ENCODE results near the gene TNIP2.
"Not testable (repeated sequence)": the region's sequence is repeated elsewhere in the genome, so short reads cannot be mapped to it uniquely, and the experiment has no call there.

The TNIP2 gene

GRCh38 chr4:2767705-2768074 lies 11.6 kb upstream of the TNIP2 start:
- no peak for DNase-seq

DNA sequence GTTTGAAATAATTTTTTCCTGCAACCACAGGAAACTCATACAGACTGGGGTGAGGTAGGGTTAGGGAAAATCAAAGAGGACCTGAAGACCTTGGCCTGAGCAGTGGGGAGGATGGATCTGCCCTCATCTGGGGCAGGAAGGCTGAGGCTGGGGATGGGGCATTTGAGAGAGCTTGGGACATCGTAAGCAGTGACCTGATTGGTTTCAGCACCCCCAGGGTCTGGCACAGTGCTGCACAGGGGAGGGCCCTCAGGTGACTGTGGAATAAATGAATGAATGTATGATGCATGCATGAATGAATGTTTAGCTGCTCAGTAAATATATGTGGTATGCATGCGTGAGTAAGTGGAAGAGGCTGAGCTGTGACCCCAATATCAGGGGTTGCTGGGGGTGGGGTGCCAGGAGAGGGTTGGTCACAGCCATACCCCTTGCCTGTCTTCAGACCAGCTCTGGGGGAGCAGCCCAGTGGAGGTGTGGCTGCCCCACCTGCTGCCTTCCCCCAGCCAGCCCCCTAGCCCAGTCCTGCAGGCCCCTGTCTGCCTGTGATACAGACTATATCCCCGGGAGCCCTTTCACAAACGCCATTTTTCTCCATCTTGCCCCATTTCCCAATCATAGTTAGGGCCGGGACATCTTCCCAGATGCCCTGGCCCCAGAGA lies 11.0 kb upstream of the TNIP2 start:
- no peak for DNase-seq

GRCh38 chr4:2765832-2766526 lies 9.8 kb upstream of the TNIP2 start:
- DNase-seq, result no peak

GRCh38 chr4:2763511-2763967 lies 7.4 kb upstream of the TNIP2 start:
- no peak for DNase-seq

- not testable (repeated sequence) for DNase-seq
Measured at GRCh38 chr4:2762486-2763370, 6.6 kb upstream of the TNIP2 start.

- no peak for DNase-seq
Measured at GRCh38 chr4:2762048-2762447, 5.9 kb upstream of the TNIP2 start.

DNA sequence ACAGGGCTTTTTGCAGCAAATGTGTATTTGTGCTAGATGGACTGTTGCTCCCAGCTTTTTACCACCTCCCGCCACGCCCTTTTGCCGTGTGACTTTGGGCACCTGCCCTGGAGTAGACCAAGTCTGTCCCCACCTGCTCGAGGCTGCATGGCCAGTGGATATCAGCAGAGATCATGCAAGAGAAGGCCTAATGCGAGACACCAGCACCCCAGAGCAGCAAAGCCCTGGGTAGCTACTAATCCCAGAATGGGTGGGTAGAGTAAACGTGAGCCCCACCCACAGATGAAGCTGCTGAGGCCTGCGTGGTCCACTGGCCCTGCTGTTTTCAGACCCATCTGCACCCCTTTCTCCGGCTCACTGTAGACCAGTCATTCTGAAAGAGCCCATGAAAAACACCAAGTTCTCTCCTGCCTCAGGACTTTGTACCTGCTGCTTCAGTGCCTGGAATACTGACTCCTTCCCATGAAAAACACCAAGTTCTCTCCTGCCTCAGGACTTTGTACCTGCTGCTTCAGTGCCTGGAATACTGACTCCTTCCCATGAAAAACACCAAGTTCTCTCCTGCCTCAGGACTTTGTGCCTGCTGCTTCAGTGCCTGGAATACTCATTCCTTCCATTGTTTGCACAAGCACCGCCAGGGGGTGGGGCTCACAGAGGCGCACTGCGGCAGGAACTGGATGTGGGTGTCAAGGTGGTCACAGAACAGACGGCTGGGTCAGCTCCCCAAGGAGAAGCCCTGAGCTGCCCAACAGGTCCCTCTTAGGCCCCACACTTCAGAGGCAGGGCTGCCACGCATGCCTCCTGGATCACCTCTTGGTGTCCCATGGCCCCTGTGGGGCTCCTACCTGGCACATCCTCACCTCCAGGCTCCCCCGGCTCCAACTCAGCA lies 5.1 kb upstream of the TNIP2 start:
- no peak for DNase-seq

- DNase-seq, result no peak
Measured at GRCh38 chr4:2757426-2757825, 1.3 kb upstream of the TNIP2 start.

GRCh38 chr4:2756691-2757350 lies 685 bp upstream of the TNIP2 start:
- DNase-seq, result no peak

GRCh38 chr4:2754848-2755819 lies 1.0 kb downstream of the TNIP2 start:
- DNase-seq, result no peak

GRCh38 chr4:2753436-2753835 lies 2.7 kb downstream of the TNIP2 start:
- DNase-seq, result no peak

- no peak for DNase-seq
Measured at GRCh38 chr4:2750719-2751605, 5.2 kb downstream of the TNIP2 start.

GRCh38 chr4:2746891-2747695 lies 9.0 kb downstream of the TNIP2 start:
- no peak for DNase-seq

DNA sequence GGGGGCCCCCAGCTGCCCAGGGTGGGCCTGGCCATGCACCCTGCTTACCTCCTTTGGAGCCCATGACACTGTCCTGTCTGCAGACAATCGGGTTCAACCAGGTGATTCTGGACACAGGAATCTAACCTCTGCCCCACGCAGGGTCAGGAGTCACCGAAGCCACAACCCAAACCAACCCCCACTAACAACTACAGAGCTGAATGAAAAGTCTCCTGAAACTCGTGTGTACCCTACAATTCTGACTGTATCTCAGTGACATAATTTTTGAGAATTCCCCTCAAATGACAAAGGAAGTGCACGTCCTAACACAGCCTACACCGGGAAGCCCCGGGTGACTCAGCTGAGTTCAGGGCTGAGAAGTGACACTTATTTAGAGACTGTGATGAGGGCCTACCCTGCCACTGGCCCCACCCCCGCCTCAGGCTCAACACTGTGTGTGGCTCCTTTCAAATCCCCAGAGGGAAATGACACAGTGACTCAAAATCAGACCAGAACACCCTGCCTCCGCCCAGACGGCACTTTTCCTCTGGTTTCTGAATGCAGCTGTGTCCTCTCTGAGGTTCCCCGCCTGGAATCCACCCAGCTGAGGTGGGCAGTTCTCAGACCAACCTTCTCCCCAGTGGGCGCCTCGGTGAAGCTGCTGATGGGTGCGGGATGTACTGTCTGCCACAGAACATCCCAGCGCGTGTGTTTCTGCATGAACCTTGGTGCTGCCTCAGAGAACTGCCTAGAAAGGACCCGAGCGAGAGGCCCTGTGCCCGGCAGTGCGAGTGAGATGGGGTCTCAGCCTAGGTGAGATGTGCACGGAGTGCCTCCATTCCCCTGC lies 9.9 kb downstream of the TNIP2 start:
- DNase-seq, result peak; percentile 85

DNA sequence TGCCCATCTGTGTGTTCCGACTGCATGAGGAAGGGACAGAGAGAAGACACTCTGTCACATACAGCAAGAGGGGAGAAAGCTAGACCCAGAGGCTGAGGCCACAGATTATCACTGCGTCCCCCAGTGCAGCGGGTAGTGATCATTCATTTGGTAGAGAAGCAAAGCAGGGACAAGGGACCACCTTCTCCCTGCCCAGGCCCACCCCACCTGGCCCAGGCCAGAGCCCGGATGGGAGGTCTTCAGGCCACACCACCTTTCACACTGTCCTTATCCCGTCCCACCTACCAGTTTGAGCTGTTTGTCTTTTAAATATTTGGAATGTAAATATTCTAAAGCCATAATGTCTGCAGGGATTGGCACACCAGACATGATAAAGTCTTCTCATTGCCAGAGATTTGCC lies 10.6 kb downstream of the TNIP2 start:
- no peak for DNase-seq

- DNase-seq, result no peak
Measured at GRCh38 chr4:2744576-2745270, 11.4 kb downstream of the TNIP2 start.

All from CD4-positive, alpha-beta T cell treated with Interleukin-17A for 4 hours (primary cell).